HL-60 (cell line): ENCODE measurements around the gene USH2A.

Experiments used
- GABPA ChIP-seq: IDR thresholded peaks from 2 replicates; pipeline ENCODE4 v1.6.1; 2012; ENCODE audit warnings: low read depth
- POLR2AphosphoS5 ChIP-seq: IDR thresholded peaks from 2 replicates; pipeline ENCODE4 v1.6.1; 2012; ENCODE audit warnings: low read depth
- TF ChIP-seq, protein P1 (sequence below): IDR thresholded peaks from one replicate; pipeline ENCODE4 v1.5.1; 2011; ENCODE audit warnings: low read length, control low read depth, inconsistent platforms; ENCODE audit not compliant: insufficient read depth
- TF ChIP-seq, protein P2 (sequence below): IDR thresholded peaks from 2 replicates; pipeline ENCODE4 v1.6.1; 2012; ENCODE audit warnings: low read depth; ENCODE audit not compliant: insufficient replicate concordance

DNA sequence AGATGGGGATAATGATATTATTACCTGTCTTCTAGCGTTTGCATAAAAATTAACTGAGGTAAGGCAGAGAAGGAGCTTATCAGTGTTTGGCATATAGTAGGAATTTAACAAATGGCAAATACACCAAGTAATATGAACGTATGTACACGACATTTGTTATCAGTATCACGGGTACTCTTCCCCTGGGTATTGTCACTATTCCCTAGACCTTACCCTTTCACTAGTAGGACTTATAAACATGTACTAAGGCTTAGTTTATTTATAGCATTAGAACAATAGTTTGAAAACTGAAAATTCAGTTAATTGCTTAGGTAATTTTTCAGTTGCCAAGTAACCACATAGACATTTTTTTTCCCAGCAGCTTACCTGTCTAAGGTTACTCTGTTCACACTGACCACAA, 669.1 kb downstream of the USH2A start:
- TF ChIP-seq, protein P1, sequence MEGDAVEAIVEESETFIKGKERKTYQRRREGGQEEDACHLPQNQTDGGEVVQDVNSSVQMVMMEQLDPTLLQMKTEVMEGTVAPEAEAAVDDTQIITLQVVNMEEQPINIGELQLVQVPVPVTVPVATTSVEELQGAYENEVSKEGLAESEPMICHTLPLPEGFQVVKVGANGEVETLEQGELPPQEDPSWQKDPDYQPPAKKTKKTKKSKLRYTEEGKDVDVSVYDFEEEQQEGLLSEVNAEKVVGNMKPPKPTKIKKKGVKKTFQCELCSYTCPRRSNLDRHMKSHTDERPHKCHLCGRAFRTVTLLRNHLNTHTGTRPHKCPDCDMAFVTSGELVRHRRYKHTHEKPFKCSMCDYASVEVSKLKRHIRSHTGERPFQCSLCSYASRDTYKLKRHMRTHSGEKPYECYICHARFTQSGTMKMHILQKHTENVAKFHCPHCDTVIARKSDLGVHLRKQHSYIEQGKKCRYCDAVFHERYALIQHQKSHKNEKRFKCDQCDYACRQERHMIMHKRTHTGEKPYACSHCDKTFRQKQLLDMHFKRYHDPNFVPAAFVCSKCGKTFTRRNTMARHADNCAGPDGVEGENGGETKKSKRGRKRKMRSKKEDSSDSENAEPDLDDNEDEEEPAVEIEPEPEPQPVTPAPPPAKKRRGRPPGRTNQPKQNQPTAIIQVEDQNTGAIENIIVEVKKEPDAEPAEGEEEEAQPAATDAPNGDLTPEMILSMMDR: no peak
- TF ChIP-seq, protein P2, sequence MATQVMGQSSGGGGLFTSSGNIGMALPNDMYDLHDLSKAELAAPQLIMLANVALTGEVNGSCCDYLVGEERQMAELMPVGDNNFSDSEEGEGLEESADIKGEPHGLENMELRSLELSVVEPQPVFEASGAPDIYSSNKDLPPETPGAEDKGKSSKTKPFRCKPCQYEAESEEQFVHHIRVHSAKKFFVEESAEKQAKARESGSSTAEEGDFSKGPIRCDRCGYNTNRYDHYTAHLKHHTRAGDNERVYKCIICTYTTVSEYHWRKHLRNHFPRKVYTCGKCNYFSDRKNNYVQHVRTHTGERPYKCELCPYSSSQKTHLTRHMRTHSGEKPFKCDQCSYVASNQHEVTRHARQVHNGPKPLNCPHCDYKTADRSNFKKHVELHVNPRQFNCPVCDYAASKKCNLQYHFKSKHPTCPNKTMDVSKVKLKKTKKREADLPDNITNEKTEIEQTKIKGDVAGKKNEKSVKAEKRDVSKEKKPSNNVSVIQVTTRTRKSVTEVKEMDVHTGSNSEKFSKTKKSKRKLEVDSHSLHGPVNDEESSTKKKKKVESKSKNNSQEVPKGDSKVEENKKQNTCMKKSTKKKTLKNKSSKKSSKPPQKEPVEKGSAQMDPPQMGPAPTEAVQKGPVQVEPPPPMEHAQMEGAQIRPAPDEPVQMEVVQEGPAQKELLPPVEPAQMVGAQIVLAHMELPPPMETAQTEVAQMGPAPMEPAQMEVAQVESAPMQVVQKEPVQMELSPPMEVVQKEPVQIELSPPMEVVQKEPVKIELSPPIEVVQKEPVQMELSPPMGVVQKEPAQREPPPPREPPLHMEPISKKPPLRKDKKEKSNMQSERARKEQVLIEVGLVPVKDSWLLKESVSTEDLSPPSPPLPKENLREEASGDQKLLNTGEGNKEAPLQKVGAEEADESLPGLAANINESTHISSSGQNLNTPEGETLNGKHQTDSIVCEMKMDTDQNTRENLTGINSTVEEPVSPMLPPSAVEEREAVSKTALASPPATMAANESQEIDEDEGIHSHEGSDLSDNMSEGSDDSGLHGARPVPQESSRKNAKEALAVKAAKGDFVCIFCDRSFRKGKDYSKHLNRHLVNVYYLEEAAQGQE: no peak
- TF ChIP-seq GABPA (no peak), POLR2AphosphoS5 (no peak)
